Aorta (tissue), 5 donors: Measurements from ENCODE around the gene CACNA1D. TPM values are rescaled to one million over a fixed set of nuclear protein-coding genes. Genes with fewer than 3 reads are reported as not detected.

ENCODE experiments used
- ATAC-seq: fragments of 200-7000 bp; cut with Tn5 transposase; one replicate; pipeline ENCODE4 v1.9.1; 2022; ENCODE audit warnings: moderate library complexity; ENCODE audit not compliant: low FRiP score
- DNase-seq, 2 donors: peaks; one replicate each; pipeline ENCODE4 v3.0.0-alpha.2; 2020
- H3K27ac ChIP-seq, 2 donors: one replicate each; pipeline ENCODE4 v1.5.1; 2013; ENCODE audit warnings: low read length in 2 of 2, mild to moderate bottlenecking in 2 of 2, moderate library complexity in 2 of 2, control low read depth in 1 of 2, inconsistent platforms in 1 of 2, low read depth in 1 of 2
- H3K27me3 ChIP-seq, 2 donors: one replicate each; pipeline ENCODE4 v1.6.1; 2013; ENCODE audit warnings: control low read depth in 1 of 2, low read length in 1 of 2, mild to moderate bottlenecking in 1 of 2, moderate library complexity in 1 of 2; ENCODE audit not compliant: insufficient read depth in 2 of 2, control insufficient read depth in 1 of 2
- H3K36me3 ChIP-seq, 2 donors: one replicate each; pipeline ENCODE4 v1.6.1; 2013; ENCODE audit warnings: control low read depth in 1 of 2, low read length in 1 of 2, mild to moderate bottlenecking in 1 of 2; ENCODE audit not compliant: insufficient read depth in 2 of 2, control insufficient read depth in 1 of 2
- H3K4me1 ChIP-seq, 2 donors: one replicate each; pipeline ENCODE4 v1.6.1; 2013; ENCODE audit warnings: low read length in 2 of 2, control low read depth in 1 of 2, mild to moderate bottlenecking in 1 of 2, moderate library complexity in 1 of 2; ENCODE audit not compliant: insufficient read depth in 2 of 2, control insufficient read depth in 1 of 2
- H3K4me3 ChIP-seq, 2 donors: one replicate each; pipeline ENCODE4 v1.5.1; 2013; ENCODE audit warnings: low read length in 2 of 2, control low read depth in 1 of 2, mild to moderate bottlenecking in 1 of 2
- H3K9me3 ChIP-seq: one replicate; pipeline ENCODE4 v1.6.1; 2013; ENCODE audit warnings: mild to moderate bottlenecking, low read length; ENCODE audit not compliant: control insufficient read depth
- WGBS, 2 donors: extraction: QIAGEN DNeasy Blood & Tissue Kit; methylation state at CpG; one replicate each; pipeline ENCODE4 v1.1.7; 2013; 5-methylcytosine and 5-hydroxymethylcytosine counted together
- intact Hi-C, 2 donors: fragments of 100-400 bp; cut with DNase I; formaldehyde crosslinking; loops; one replicate each; pipeline versions ENCODE4 v1.14.2 to v1.15.0; 2022
- polyA plus RNA-seq, 2 donors: library from polyadenylated mRNA; stranded (reverse); fragments of 200-250 nt; gene quantifications; one replicate each; pipeline ENCODE4 v1.2.3, GENCODE V29; 2013
- total RNA-seq, 2 donors: library from RNA; stranded (reverse); fragmentation: NEBNext Ultra II Directional; extraction: Animal tissue kit (Norgen Biotek cat#: 25700); gene quantifications; one replicate each; pipeline ENCODE4 v1.2.1, GENCODE V29; 2021
- donor health status: healthy with polysubstance abuse.
- donor health status: Bipolar disorder and iron deficiency.
- donor health status: DM: no; HTN: no; CAD: no.
- donor health status: DM: no; HTN: no; CAD: no.
- donor health status: DM: yes; HTN: yes; CAD: no.

The CACNA1D gene
- total and polyA plus RNA-seq, 4 donors, result 0.25 to 7.4 (median 0.78) TPM; not detected in 1

DNA sequence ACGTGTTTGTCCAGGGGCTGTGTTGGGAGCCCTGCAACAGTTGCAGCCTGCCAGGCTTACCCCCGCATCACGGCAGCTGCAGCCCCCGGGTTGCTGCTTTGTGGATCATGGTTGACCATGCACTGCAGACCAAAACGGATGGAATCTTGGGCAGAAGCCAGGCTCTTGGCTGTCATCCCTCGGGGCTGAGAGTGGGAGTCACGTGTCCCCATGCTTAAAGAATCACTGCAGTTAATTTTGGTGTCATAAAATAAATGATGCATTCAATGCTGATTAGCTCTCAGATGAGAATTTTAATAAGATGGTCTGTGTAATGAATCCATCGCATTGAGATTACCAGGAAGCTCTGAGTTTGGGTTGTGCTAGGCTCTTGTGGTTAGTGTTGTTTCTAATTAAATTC, 236.2 kb downstream of the CACNA1D start:
- Histone ChIP-seq H3K27ac (no peak overlapping the region), H3K4me3 (no peak overlapping the region), H3K4me1 (peaks cover 0 to 3% of the 10 kb centered on the region in 2 donors), H3K27me3 (no peaks in the 10 kb centered on the region), H3K36me3 (no peaks in the 10 kb centered on the region), H3K9me3 (no peaks in the 10 kb centered on the region)
- DNase-seq (peak in 1 of 2 donors; percentile 82), ATAC-seq (no peak)
- whole genome bisulfite sequencing, 2 donors, result 13 to 16% methylated on average over 8 of the region's 8 CpGs
- intact Hi-C loops, result loop anchor here in 1 of 2 donors (5.0 kb wide), 1 partner anchor 117 kb away; the partner anchor contains the start of genes CHDH and IL17RB

- ATAC-seq (no peak), DNase-seq (no peak)
- intact Hi-C loops, result loop anchor here in 1 of 2 donors (5.0 kb wide), 1 partner anchor 115 kb away; the partner anchor contains the start of genes CHDH and IL17RB
- no peaks in the 10 kb centered on the region for H3K9me3 ChIP-seq
- WGBS, 2 donors, result 96 to 98% methylated on average over 16 of the region's 16 CpGs
- no peaks in the 10 kb centered on the region for H3K27me3 ChIP-seq
- no peak overlapping the region for H3K4me3 ChIP-seq
- no peaks in the 10 kb centered on the region for H3K36me3 ChIP-seq
- no peak overlapping the region for H3K27ac ChIP-seq
- peaks cover 0 to 3% of the 10 kb centered on the region in 2 donors for H3K4me1 ChIP-seq
Observed at GRCh38 chr3:53731934-53732624, 237.7 kb downstream of the CACNA1D start.

GRCh38 chr3:53733446-53733845, 239.0 kb downstream of the CACNA1D start:
- Histone ChIP-seq H3K36me3 (no peaks in the 10 kb centered on the region), H3K27ac (no peak overlapping the region), H3K4me1 (peaks cover 0 to 3% of the 10 kb centered on the region in 2 donors), H3K4me3 (no peak overlapping the region), H3K27me3 (no peaks in the 10 kb centered on the region), H3K9me3 (no peaks in the 10 kb centered on the region)
- no peak for DNase-seq
- intact Hi-C loops, result loop anchor here in 1 of 2 donors (5.0 kb wide), 1 partner anchor 114 kb away; the partner anchor contains the start of genes CHDH and IL17RB
- 0 to 4% methylated on average over 1 of the region's 1 CpG for WGBS, 2 donors
- ATAC-seq, result no peak

DNA sequence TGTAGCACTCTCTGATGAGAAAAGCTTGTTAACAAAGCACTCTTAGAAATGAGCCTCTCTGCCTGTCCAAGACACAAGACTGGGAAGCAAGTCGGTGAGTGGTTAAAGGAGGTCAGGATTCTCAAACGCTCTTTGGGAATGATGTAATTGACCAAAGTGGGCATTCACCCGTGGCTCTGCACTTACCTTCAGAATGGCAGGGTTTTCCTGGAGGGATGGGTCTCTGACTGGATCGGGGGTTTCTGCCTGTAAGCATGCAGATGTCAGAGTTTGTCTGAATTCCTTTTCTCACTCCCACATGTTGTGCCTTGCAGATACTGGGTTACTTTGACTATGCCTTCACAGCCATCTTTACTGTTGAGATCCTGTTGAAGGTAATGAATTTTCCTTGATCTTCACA, 245.6 kb downstream of the CACNA1D start:
- Histone ChIP-seq H3K27me3 (no peaks in the 10 kb centered on the region), H3K4me3 (no peak overlapping the region), H3K4me1 (no peaks in the 10 kb centered on the region), H3K36me3 (no peaks in the 10 kb centered on the region), H3K27ac (no peak overlapping the region), H3K9me3 (no peaks in the 10 kb centered on the region)
- DNase-seq, result no peak
- intact Hi-C loops, result loop anchor here in 1 of 2 donors (10.0 kb wide), 1 partner anchor 55 kb away; no protein-coding TSS in a partner anchor
- no peak for ATAC-seq
- WGBS, 2 donors, result 50 to 59% methylated on average over 4 of the region's 4 CpGs

DNA sequence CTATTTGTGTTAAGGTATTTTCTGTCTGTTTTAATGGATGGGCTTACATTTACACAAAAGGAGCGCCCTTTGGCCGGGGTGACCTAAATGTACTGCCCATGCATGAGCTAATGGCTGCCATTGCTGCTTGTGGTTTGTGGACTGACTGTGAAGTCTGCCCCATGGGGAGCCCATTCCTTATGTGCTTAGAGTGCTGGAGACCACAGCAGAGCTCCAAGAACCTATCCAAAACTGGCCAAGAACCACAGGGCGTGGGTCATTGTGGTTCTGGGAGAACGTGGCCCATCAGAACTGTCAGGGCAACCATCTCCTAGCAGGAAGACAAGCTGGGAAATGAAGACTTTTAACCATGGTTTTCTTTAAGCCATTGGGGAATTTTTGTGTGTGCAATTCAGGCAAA, 246.5 kb downstream of the CACNA1D start:
- no peak overlapping the region for H3K4me3 ChIP-seq
- no peak overlapping the region for H3K27ac ChIP-seq
- H3K4me1 ChIP-seq, result no peaks in the 10 kb centered on the region
- intact Hi-C loops, result loop anchor here in 1 of 2 donors (10.0 kb wide), 1 partner anchor 54 kb away; no protein-coding TSS in a partner anchor
- 87 to 89% methylated on average over 4 of the region's 4 CpGs for WGBS, 2 donors
- H3K9me3 ChIP-seq, result no peaks in the 10 kb centered on the region
- ATAC-seq (no peak), DNase-seq (no peak)
- H3K36me3 ChIP-seq, result no peaks in the 10 kb centered on the region
- H3K27me3 ChIP-seq, result no peaks in the 10 kb centered on the region

- Histone ChIP-seq H3K36me3 (no peaks in the 10 kb centered on the region), H3K9me3 (no peaks in the 10 kb centered on the region), H3K4me3 (no peak overlapping the region), H3K27me3 (no peaks in the 10 kb centered on the region), H3K27ac (no peak overlapping the region), H3K4me1 (no peaks in the 10 kb centered on the region)
- no peak for DNase-seq
- no peak for ATAC-seq
- intact Hi-C loops, result loop anchor here in 1 of 2 donors (10.0 kb wide), 1 partner anchor 50 kb away; no protein-coding TSS in a partner anchor
- WGBS, 2 donors, result 75 to 76% methylated on average over 8 of the region's 8 CpGs
Observed at GRCh38 chr3:53744351-53744750, 249.9 kb downstream of the CACNA1D start.

DNA sequence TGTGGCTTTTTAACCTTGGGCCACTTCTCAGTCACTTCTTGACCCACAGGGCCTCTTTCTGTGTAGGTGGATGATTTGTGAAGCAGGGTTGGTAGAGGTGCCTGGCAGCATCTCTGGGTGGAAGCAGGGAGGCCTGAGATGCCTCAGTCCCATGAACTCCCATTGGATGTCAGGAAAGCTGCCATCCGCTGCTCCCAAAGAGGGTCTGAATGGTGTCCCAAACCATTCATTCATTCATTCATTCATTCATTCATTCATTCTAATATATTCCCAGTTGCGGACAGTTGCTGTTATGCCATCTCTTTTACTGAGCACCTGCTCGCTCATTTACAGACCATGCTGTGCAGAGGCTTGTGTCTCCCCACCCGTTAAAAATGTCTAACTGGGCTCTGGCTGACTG, 253.1 kb downstream of the CACNA1D start:
- H3K4me1 ChIP-seq, result no peaks in the 10 kb centered on the region
- no peak overlapping the region for H3K4me3 ChIP-seq
- H3K36me3 ChIP-seq, result no peaks in the 10 kb centered on the region
- ATAC-seq (no peak), DNase-seq (no peak)
- intact Hi-C loops, result loop anchor here in 1 of 2 donors (10.0 kb wide), 1 partner anchor 47 kb away; no protein-coding TSS in a partner anchor
- WGBS, 2 donors, result 95 to 96% methylated on average over 4 of the region's 4 CpGs
- H3K27ac ChIP-seq, result no peak overlapping the region
- H3K27me3 ChIP-seq, result no peaks in the 10 kb centered on the region
- H3K9me3 ChIP-seq, result no peaks in the 10 kb centered on the region

GRCh38 chr3:53748512-53749271, 254.3 kb downstream of the CACNA1D start:
- DNase-seq, result no peak
- Histone ChIP-seq H3K9me3 (no peaks in the 10 kb centered on the region), H3K4me3 (no peak overlapping the region), H3K27ac (no peak overlapping the region), H3K36me3 (no peaks in the 10 kb centered on the region), H3K27me3 (no peaks in the 10 kb centered on the region), H3K4me1 (no peaks in the 10 kb centered on the region)
- ATAC-seq, result no peak
- intact Hi-C loops, result loop anchor here in 1 of 2 donors (10.0 kb wide), 1 partner anchor 46 kb away; no protein-coding TSS in a partner anchor
- 81 to 84% methylated on average over 8 of the region's 8 CpGs for WGBS, 2 donors
